NAMALWA (cell line): Measurements from ENCODE around the gene ASCC3.

Experiments
- DNase-seq: peaks from one replicate; pipeline ENCODE4 v3.0.0-alpha.2; 2015; ENCODE audit warnings: low spot score

Gene ASCC3

DNA sequence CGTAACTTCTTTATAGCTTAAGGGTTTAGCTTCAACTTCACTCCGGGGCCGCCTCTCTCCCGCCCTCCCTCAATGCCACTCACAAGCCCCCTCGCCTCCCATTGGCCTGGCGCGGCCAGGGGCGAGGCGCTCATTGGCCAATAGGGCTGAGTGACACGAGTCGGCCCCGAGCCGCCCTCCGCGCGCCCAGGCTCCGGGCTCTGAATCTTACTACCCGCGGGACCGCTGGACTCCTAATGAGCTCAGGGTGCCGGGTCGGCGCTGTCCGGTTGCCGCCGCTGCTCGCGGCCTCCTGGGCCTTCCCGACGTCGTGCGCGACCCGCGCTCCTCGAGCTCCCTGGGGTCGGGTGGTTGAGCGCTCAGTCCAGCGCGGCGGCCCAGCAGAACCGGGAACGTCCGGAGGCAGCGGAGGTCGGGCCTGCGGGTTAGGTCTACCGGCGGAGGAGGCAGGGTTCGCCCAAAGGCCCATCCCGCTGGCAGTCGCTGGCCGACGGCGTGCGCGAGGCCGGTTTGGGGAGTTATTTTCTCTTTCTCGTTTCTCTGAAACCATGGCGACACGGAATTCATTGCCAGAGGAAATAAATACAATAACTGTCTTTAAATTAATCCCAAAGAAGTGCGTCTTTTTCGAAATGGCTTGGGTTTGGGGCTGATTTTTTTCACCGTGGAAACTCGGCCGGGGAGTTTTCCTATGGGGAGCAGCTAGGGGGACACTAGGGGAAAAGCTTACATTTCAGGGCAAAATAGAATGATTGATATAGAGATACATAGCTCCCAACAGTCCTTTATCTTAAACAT lies 416.0 kb downstream of the ASCC3 start, which contains the start of gene SIM1:
SIM1 (minus strand) TSS at position 19 of the 798 bp plus-strand sequence. CDS start 1,453 bp downstream, outside the sequence.
- no peak for DNase-seq

DNA sequence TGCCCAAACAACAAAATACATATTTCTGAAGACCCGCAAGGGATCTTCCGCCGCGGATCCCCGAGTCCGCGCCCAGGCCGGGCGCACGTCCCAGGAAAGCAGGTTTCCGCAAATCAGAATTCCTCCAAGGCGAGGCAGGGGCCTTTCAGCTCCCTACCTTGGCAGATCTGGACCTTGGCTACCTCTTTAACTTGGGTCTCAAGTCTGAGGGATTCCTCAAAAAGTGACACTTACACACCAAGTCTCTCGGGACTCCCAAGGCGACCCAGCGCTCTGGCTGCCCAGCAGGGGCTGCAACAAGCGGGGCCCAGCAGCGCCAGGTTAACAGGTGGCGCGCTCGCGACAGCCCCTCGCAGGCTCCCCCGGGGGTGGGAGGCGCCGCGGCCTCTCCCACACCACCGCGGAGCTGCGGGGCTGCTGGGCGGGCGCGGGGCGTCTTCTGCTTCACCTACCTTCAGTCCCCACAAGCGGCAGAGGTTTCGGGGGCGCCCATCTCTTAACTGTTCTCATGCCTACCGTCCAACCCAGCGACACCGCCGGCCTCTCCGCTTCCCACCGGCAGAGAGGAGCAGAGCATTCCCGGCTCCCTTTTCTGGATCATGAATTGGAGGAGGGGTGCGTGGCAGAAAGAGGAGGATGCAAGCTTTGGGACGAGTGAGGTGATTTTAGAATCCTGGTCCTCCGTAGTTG lies 416.8 kb downstream of the ASCC3 start:
- DNase-seq = no peak

DNA sequence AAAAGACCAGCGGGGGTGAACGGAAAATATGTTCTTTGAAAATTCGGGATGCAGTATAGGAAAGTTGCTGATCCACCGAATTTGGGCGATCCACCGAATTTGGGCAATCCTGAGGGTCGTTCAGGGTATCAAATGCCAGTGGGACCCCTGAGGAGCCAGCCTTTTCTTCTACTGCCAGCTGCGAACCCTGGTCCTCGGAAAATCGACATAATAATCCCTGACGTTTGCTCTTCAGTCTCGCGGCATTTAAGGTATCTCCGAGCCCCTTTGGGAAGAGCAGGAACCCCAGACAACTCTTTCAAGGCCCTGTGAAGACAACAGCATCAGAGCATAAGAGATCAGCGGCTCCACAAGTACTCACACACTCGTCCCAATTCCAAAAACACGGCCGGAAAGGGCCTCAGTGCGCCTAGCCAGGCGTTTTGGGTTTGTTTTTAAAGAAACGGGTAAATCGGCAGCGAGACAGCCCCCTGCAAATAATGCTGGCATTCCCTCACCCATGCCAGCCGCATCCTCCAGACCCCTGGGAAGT lies 417.4 kb downstream of the ASCC3 start:
- no peak for DNase-seq

DNA sequence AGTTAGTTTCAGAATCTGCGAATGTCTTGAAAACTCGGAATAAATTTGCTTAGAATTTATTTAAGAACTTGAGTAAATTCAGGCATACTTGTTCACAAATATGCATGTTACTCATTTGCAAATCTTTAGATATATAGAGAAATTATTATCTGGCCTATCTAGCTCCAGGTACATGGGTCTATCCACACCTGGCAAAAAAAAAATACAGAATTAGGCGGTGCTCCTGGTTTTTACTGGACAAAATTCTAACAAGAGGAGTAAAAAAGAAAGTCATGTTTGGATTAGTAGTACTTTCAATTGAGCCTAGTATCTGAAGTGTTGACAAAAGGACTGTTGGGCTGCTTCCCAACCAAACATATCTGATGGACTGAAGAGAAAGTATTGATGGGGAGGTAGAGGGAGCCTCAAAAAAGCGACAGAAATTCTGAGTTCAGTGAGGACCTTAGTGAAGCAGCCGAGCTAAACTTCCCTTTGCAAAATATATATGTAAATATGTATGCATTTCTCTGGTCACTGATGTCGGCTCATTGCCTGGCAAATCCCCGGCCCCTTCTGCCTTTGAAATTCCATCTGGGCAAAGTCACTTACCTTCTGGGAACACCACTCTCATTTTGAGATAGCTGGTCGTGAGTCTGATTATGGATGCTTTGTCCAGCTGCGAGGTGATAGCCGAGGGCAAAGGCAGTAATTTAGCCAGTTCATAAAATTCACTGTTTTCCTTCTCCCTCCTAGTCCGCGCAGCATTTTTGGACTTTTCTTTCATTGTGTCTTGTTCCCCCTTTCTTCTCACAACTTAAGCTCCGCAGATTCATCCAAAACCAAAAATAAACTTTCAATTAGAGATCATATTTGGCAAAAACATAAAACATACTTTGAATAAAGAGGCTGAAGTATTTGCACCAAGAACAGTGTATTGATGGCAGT lies 418.2 kb downstream of the ASCC3 start:
- no peak for DNase-seq

DNA sequence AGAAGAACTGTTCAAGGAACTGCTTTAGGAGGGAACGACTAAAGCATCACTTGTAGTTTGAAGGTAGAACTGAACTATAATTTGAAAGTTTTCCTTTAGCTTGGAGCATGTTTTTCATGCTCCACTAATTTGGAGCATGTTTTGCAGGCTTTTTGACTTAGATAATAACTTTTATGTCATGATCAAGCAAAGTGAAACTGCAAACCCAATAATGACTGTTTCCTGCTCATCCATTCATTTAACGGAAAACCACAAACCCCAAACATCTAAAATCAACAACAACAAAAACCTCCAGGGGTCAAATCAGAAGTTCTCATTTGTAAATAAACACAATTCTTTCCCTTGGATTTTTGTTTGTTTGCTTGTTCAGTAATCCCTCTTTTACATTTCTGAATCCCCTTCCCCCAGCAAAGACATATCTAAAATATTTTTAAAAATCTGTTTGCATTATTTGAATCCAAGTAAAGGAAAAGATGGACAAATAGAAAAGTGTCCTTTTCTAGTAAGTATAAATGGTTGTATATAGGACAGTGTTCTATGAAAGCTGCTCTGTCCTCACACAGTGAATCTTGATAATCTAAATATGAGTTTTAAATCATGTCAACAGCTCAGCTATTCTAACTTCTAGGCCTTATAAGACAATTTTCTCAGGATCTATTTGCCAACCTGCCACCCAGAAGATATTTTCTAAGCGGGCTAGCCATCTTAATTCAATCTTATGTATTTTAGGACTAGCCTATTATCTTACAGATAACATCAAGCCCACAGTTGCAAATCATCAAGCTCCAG lies 419.0 kb downstream of the ASCC3 start:
- DNase-seq = no peak

DNA sequence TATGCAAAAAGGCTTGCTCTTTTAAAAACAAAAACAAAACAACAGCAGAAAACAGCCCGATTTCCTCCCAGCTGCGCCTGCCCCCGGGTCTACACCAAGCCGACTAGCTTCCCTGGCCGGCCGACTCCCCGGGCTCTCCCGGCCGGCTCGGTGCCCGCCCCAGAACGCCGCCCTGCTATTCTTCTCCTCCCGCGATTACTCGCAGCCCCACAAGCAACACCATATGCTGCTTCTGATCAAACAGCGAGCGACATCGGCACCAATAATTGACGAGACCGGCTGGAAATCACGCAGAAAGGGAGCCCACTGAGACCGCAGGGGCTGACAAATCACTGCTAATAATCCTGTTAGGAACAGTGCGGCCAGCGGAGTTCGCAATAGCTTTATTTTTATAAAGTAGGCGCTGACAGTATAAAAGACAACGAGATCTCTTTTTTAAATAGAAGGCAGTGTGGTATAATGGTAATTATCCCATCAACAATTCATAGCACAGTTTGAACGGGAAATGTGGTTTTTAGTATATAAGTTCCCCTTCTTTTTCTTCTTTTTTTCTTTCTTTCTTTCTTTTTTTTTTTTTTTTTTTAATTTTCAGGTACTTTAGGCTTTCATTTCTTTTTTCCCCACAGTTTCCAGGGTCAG lies 419.7 kb downstream of the ASCC3 start:
- no peak for DNase-seq

DNA sequence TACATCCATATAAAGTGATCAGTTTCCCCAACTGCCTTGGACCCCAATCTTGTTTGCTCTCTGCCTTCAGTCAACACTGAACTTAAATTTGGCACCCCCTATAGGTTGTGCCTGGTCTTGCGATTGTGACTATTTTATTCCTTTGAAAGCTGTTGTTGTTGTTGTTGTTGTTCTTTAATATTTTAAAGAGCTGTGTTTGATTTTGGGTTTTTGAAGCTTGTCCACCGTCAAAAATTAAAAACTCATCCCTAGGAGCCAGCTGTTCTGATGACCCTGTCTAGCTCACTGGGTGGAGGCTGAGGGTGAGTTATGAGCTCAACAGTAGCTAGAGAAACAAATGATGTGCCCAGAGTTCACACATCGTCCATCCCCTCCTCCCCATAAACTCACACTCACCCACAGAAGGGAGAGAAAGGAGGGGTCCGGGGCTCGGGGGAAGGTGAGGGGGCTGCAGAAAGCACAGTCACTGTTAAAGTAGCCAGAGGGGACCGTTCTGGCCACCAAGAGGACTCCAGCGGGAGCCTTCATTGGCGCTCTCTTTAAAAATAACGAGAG lies 420.4 kb downstream of the ASCC3 start:
- peak; percentile 29 for DNase-seq

DNA sequence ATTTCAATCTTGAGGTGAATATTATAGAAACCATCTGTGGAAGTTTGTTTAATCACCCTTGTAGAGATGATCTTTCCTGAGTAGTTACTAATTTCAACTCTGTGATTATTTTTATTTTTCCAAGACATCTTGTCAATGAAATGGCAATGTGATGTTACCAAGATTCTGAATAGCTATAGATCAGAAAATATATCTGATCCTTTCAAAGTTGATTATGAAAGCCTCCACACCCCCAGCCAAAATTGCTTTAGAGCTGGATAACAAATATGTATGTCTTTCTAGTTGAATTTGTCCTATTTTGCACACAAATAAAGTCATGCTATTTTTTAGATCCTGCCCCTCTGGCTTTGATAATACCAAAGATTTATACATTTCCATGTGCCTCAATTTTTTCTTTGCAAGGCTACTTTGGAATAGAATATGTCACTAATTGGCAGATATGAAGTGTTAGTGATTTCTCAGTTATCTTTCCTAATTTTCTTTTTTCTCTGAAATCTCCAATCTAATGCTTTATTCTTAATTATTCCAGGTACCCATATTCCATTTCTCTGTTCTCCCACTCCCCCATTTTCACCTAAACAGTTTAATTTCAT lies 421.4 kb downstream of the ASCC3 start:
- DNase-seq = no peak

DNA sequence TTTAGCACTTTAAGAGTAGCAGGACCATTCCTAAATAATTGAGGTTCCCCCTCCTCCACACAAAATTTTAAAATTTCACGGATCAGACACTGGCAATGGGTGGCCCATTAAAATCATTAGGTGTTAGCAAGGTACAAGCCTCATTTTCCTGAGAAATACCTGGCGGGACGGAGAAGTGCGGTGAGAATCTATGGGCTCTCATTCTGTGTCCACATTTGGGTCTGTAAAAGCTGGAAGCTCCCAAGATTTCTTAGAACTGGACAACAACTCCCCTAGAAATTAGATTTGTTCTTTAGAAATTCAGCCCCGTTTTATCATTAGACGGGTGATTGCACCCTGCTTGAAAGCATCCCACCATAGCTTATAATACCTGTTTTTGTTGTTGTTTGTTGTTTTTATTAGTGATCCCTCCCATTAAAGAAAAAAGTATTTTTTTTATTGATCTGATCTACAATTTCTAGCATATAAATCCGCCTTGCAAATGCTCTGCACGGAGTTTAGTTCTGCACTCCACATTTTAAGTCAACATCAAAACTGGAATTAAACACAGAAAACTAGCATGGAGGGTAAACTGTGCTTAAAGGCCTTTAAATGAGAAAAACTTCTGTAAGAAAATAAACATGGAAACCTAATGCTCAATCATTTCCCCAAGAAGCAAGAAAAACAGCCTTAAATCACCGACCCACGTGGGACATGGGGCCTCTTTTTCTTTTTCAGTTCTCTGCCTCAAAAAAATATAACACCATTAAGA lies 422.1 kb downstream of the ASCC3 start:
- DNase-seq = no peak
